OCI-LY7 (cell line): Measurements from ENCODE around the gene PAX2.

Experiments
- EZH2phosphoT487 ChIP-seq: fragments of 200-600 bp; sonication (generic); IDR thresholded peaks from 2 replicates; pipeline ENCODE4 v1.6.1; 2018; ENCODE audit warnings: low read depth, borderline replicate concordance, mild to moderate bottlenecking, mixed run types, antibody characterized with exemption, low read length, moderate library complexity, mixed read lengths
- TF ChIP-seq, protein P1 (sequence below): fragments of 200-600 bp; sonication (generic); conservative IDR thresholded peaks from 2 replicates; pipeline ENCODE4 v1.5.1; 2014; ENCODE audit warnings: mild to moderate bottlenecking, antibody characterized with exemption, low read length, moderate library complexity, mixed read lengths

DNA sequence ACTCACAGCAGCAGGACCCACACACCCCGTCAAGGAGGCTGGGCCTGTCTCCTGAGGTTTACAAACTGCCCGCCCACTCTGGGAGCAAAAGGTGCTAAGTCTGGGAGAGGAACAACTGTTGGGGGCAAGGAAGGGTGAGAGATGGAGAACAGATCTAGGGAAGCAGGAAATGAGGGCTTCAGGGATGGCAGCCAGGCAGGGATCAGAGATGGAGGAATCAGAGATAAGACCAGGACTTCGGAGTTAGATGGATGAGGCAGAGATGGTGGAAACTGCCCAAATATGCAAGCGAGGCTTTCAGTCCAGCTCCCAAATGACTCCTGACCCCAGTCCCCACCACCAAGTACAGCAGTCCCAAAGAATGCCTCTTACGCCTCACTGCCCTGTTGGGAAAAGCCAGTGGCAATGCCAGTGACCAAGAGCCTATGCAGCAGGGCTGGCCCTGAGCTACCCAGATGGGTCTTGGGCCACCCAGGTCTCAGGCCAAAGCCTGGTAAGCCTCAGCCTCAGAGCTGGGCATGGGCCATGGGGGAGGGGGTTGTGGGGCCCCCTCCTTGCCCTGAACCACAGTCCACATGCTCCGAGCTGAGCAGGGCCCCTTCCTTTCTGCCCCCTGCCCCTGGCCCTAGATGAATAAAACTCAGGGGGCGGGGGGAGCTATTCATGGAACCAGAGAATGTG, 127.9 kb downstream of the PAX2 start:
- TF ChIP-seq, protein P1, sequence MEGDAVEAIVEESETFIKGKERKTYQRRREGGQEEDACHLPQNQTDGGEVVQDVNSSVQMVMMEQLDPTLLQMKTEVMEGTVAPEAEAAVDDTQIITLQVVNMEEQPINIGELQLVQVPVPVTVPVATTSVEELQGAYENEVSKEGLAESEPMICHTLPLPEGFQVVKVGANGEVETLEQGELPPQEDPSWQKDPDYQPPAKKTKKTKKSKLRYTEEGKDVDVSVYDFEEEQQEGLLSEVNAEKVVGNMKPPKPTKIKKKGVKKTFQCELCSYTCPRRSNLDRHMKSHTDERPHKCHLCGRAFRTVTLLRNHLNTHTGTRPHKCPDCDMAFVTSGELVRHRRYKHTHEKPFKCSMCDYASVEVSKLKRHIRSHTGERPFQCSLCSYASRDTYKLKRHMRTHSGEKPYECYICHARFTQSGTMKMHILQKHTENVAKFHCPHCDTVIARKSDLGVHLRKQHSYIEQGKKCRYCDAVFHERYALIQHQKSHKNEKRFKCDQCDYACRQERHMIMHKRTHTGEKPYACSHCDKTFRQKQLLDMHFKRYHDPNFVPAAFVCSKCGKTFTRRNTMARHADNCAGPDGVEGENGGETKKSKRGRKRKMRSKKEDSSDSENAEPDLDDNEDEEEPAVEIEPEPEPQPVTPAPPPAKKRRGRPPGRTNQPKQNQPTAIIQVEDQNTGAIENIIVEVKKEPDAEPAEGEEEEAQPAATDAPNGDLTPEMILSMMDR = no peak
- no peak for TF ChIP-seq EZH2phosphoT487
